Dedifferentiated amniotic fluid mesenchymal stem cell (primary cell): ENCODE data around the gene MCRIP2.

Experiments used
- DNase-seq: peaks from one replicate; pipeline ENCODE4 v3.0.0-alpha.2; 2016; ENCODE audit errors: extremely low spot score

MCRIP2 gene

DNA sequence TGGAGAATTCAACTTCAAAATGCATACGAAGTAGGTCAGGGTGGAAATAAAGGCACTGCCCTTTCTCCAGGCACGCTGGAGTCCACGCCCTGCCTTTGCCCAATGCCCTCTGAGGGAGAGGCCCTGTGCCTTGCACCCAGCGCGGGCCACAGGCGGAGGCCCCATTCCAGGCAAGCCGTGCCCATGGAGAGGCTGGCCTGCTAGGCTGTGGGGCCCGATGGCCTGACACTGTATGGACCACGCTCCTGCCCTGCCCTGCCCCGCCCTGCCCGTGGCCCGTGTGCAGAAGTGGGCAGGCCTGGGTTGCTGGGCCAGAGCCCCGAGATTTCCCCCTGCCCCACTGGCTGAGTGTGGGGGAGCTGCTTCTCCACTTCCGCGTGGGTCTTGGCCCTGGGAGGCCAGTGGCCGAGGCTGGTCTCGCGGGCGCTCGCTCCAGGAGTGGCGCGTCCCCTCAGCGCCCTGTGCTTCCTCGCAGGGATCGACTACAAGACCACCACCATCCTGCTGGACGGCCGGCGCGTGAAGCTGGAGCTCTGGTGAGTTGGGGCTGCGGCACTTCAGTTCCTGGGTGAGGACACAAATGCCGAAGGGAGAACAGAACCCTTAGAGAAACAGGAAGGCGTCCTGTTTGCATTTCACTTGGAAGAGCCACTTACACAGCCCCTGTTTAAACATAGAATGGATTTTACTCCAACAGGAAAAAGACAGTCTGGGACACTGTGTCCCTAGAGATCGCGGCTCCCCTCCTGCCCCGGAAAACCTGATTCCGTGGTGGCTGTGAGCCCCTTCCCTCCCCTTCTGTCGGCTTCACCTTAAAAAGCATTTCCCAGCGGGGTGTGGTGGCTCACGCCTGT is 24.7 kb upstream of the MCRIP2 start:
- no peak for DNase-seq

DNA sequence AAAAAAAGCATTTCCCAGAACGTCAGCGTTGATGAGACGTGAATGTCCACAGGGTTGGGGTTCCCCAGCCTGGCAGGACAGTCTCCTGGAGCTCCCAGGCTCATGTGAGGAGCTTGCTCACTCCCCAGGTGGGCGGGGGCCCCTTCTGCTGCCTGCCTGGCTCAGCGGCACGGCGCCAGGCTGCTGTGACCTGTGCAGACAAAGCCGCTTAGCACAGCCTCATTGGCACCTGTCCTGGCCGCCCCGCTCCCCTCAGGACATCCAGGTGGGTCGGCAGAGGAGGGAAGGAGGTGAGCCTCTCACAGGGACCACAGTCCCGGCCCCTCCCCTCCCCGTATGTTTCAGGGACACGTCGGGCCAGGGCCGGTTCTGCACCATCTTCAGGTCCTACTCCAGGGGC is 23.8 kb upstream of the MCRIP2 start:
- no peak for DNase-seq

- DNase-seq, result no peak
Measured at GRCh38 chr16:619476-620100, 22.0 kb upstream of the MCRIP2 start.

DNA sequence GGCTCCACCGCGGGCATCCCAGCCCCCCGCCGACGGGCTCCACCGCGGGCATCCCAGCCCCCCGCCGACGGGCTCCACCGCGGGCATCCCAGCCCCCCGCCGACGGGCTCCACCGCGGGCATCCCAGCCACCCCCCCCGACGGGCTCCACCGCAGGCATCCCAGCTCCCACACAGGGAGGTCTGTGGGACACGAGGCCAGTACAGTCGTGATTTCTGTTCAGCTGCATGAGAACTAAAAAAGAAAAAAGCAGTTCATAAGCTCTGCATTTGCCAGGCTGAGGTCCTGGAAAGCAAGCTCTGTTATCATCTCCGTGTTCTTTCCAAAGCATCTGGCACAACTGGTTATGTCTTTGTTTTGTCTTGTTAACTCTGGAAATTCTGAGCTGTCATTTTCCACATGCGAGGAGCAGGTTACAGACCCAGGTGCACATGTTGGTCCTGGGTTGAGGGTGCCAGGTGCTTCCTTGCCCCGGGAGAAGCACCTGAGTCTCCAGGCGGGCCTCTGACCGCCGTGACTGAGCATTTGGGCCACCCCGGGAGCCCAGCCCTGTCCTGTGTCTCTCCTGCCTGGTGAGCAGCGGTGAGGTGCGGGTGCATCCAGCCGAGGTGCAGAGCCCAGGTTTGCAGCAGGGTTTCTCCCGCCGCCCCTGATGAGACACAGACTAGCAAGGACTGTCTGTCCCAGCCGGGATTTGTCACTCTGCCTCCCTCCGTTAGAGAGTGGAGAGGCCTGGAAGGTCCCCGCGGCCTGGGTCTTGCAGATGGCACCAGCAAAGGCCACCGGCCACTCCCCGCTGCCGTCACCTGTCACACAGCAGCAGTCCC is 20.7 kb upstream of the MCRIP2 start:
- DNase-seq, result no peak

- DNase-seq, result no peak
Measured at GRCh38 chr16:621526-622105, 20.0 kb upstream of the MCRIP2 start.

DNA sequence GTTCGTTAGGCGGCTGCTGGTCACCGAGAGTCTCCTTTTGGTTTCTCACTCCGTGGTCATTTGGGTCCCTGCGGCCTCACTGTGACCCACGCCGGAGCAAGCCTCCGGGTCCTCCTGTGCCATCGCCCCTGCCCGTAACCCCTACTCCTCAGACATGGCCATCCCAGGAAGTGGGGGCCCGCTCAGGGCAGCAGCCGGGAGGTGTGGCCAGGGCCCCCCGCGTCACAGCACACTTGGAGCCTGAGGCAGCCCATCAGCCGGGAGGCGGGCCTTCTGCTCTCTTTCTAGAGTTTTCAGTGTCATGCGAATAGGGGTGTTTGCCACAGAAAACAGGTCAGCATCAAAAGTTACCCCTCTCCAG is 18.7 kb upstream of the MCRIP2 start:
- no peak for DNase-seq

DNA sequence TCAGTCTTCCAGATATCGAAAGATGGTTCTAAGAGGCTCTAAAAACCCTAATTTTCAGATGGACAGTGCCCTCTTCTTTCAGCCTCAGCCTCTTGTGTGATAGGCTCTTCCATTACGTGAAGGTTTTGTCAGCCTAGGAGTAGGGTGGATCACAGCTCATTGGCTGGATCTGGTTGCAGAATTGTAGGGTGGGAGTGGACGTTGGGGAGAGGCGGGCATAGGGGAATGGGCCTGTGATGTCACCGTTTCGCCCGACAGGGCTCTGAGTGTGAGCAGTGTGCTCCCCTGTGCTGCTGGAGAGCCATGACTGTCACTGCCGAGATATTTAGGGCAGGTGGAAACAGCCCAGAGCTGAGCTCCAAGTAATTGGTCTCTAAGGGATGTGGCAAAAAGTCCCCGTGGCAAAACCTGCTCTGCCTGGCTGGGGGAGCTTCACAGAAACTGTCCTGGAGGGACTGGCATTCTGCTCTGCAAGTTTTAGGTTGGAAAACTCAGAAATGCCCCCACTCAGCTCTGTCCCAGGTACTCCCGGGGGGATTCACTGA is 17.0 kb upstream of the MCRIP2 start:
- no peak for DNase-seq

- DNase-seq, result no peak
Measured at GRCh38 chr16:625117-625976, 16.3 kb upstream of the MCRIP2 start.

DNA sequence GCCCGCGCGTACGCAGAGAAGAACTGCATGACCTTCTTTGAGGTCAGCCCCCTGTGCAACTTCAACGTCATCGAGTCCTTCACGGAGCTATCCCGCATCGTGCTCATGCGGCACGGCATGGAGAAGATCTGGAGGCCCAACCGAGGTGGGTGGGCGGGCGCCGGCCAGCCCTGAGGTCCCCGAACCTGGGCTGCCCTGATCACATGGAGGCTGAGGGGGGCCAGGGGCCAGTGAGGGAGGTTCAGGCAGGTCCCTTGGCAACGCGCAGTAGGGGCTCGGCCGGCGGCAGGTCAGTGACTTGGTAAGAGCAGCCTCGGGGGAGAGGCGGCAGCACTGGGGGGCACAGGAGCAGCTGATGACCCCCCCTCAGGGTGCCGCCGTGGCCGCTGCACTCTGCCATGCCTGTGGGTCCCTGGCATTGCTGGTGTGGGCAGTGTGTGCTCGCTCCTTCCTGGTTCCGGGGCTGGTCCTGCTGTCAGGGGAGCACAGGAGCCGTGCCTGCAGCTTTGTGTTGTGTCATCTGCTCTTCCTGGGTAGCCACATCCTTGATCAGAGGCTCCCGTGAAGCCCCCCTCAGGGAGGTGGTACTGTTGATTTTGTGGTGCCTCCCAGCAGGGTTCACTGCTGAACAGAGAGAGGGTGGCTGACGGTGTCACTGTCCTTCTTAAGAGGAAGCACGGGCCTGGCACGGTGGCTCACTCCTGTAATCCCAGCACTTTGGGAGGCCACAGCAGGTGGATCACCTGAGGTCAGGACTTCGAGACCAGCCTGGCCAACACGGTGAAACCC is 15.5 kb upstream of the MCRIP2 start:
- DNase-seq, result no peak

DNA sequence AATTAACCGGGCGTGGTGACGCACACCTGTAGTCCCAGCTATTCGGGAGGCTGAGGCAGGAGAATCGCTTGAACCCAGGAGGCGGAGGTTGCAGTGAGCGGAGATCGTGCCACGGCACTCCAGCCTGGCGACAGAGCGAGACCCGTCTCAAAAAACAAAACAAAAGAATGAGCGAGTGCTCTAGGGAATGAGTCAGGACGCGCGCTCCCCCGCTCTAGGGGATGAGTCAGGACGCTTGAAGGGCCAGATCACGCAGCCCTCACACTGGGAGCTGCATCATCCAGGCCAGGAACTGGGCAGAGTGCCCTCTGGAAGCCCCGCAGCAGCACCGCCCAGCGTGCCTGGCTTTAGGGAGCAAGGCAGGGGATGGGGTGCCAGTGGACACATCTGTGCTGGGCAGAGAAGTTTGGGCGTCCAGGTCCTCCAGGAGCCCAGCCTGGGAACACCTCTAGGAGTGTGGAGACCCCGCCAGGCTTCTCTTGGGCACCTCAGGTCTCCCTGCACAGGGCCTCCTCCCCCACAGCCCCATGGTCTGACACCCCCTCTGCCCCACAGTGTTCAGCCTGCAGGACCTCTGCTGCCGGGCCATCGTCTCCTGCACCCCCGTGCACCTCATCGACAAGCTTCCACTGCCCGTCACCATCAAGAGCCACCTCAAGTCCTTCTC is 14.7 kb upstream of the MCRIP2 start:
- DNase-seq, result peak; percentile 95

GRCh38 chr16:627454-628239 is 14.0 kb upstream of the MCRIP2 start:
- DNase-seq, result no peak

- no peak for DNase-seq
Measured at GRCh38 chr16:628321-629061, 13.1 kb upstream of the MCRIP2 start.

GRCh38 chr16:629185-629832 is 12.3 kb upstream of the MCRIP2 start:
- no peak for DNase-seq

GRCh38 chr16:629833-630248 is 11.8 kb upstream of the MCRIP2 start:
- DNase-seq, result no peak

DNA sequence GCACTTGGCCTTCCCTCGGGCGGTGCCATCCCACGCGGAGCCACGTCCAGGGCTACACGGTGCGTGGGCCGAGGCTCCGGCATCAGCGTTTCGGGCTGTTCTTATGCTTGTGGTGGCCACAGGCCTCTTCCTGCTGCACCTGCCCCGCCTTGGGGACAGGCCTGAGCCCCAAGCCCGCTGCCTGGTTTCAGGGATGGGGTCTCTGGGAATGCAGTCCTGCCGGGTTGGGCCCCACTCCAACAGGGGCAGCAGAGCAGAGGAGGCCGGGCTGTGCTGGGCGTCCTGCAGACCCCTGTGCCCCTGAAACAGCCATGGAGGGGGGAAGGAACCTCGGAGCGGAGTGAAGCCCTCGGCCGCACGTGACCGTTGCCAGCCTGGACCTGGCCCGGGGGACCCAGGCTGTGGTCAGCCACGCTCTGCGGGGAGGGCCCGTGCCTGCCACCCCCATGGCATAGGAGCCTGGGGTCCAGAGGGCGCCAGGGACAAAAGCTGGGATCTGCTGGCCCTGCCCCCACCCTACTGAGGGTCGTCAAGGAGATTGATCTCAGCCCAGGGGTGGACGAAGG is 11.3 kb upstream of the MCRIP2 start:
- DNase-seq, result no peak

- DNase-seq, result no peak
Measured at GRCh38 chr16:630815-631405, 10.7 kb upstream of the MCRIP2 start, which contains the start of gene WFIKKN1. WFIKKN1 (plus strand) TSS chr16:630985; CDS start chr16:631254, 269 bp downstream.
